ENCODE measurements around the gene SPOCK1. TPM values are rescaled to one million over a fixed set of nuclear protein-coding genes. Genes with fewer than 3 reads are reported as not detected.

SPOCK1 gene
- total RNA-seq, 1 experiment from 2014 or later: 10.9 TPM

GRCh38 chr5:137145721-137146120, 353.4 kb downstream of the SPOCK1 start:
- no peak overlapping the region for H2BK120ac ChIP-seq (ENCODE audit: low read depth, low read length, poor library complexity, severe bottlenecking)
- no peak overlapping the region for H2BK20ac ChIP-seq (ENCODE audit: low read depth, low read length, poor library complexity, severe bottlenecking)
- WGBS (ENCODE audit: extremely low coverage, insufficient read length, low lambda C conversion rate): no CpG with 5 or more reads among the region's 2 CpGs
- H2BK12ac ChIP-seq (ENCODE audit: insufficient read length, low read depth, low read length): no peak overlapping the region
- no peak overlapping the region for H3K27ac ChIP-seq (ENCODE audit: insufficient read length, low read depth, low read length)
- Mint-ChIP-seq H3K27ac (no peak overlapping the region), H3K27me3 (ENCODE audit: low read depth) (no peaks in the 10 kb centered on the region), H3K4me1 (peaks cover 27 to 32% of the 10 kb centered on the region in 2 experiments), H3K9me3 (no peaks in the 10 kb centered on the region; a peak in 1 of 5 replicates), H3K4me3 (no peak overlapping the region), H3K36me3 (ENCODE audit: insufficient read depth in 1 of 3, low read depth in 3 of 3) (no peaks in the 10 kb centered on the region)
- H3K79me2 ChIP-seq (ENCODE audit: insufficient read depth, low read length): no peaks in the 10 kb centered on the region
- H3K23me2 ChIP-seq (ENCODE audit: insufficient read length, low read depth, low read length, poor library complexity, severe bottlenecking): no peaks in the 10 kb centered on the region
- no peak overlapping the region for H4K91ac ChIP-seq (ENCODE audit: insufficient read length, low read depth, low read length)
- peaks cover 4% of the 10 kb centered on the region; the same call in 1 of the 2 replicates for H3K4me1 ChIP-seq (ENCODE audit: insufficient read depth, low read length)
- no peaks in the 10 kb centered on the region for H3K79me1 ChIP-seq (ENCODE audit: insufficient read depth, low read depth, low read length, poor library complexity, severe bottlenecking)
- H3K18ac ChIP-seq (ENCODE audit: insufficient read length, low read depth, low read length): no peak overlapping the region
- no peak overlapping the region for H2AK5ac ChIP-seq (ENCODE audit: insufficient read length, low read length)
- H2BK5ac ChIP-seq (ENCODE audit: insufficient read length, low read length): no peak overlapping the region
- no peak overlapping the region for H3K56ac ChIP-seq (ENCODE audit: insufficient read length, low read depth, low read length)
- H3K4ac ChIP-seq (ENCODE audit: low read depth, low read length): no peak overlapping the region
- H3T11ph ChIP-seq (ENCODE audit: low read length): no peak overlapping the region
- no peak overlapping the region for H3K23ac ChIP-seq (ENCODE audit: insufficient read length, low read depth, low read length)
- no peak overlapping the region for H2AFZ ChIP-seq (ENCODE audit: low read length)
- no peak overlapping the region for H3K4me2 ChIP-seq (ENCODE audit: insufficient read depth, insufficient read length, low read length)
- H4K8ac ChIP-seq (replicated peaks; ENCODE audit: insufficient read length, low read depth, low read length): no peak overlapping the region
- no peak overlapping the region for H4K5ac ChIP-seq (ENCODE audit: insufficient read length, low read depth, low read length)
- no peak for TF ChIP-seq CTCF (conservative IDR thresholded peaks at IDR 0.05)
- no peak overlapping the region for H3K14ac ChIP-seq (ENCODE audit: insufficient read depth, low read length)
- no peaks in the 10 kb centered on the region for H4K20me1 ChIP-seq (ENCODE audit: control insufficient read depth, insufficient read depth, insufficient read length)
- no peak overlapping the region for H3K9ac ChIP-seq (ENCODE audit: extremely low read depth, insufficient read length, low read length)
- DNase-seq: no peak
- H3K9me3 ChIP-seq (ENCODE audit: control insufficient read depth, low read depth, low read length): no peaks in the 10 kb centered on the region
- H3K27me3 ChIP-seq (ENCODE audit: insufficient read depth, low read length): no peaks in the 10 kb centered on the region
- H2BK15ac ChIP-seq (ENCODE audit: low read depth, low read length): no peak overlapping the region

All from H9 (cell line).